GM19023 (cell line): ENCODE measurements around the gene TPST1.
"Not testable (repeated sequence)": the region's sequence is repeated elsewhere in the genome, so short reads cannot be mapped to it uniquely, and the experiment has no call there.

ENCODE experiments used
- ATAC-seq: cut with Tn5 transposase; IDR thresholded peaks from one replicate; pipeline ENCODE4 v1.9.1; 2021; ENCODE audit warnings: mild to moderate bottlenecking, moderate library complexity; ENCODE audit not compliant: unreplicated experiment

TPST1 gene

DNA sequence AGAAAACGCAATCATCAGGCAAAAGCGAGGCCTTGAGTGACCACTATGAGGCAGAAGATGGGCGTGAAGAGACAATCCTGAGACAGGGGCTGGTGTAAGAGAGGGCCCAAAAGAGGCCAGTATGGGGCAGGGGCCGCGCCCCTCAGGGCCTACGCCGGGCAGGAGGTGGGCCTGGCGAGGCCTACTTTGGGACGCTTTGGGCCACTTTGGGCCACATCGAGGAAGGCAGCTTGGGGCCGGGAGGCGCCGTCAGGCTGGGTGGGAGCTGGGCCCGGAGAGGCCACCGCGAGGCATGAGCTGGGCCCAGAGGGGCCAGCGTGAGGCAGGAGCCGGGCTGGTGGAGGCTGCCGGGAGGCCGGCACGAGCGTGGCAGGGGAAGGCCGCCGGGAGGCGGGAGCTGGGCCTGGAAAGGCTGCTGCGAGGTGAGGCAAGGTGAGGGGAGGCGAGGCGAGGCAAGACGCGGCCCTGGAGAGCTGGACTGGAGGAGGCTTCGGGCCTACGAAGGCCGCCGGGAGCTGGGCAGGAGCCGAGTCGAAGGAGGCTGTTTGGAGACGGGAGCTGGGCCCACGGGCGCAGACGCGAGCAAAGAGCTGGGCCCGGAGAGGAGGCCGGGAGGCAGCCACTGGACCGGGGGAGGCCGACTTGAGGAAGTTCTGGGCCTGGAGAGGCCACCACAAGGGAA is 171.3 kb downstream of the TPST1 start:
- no peak for ATAC-seq

DNA sequence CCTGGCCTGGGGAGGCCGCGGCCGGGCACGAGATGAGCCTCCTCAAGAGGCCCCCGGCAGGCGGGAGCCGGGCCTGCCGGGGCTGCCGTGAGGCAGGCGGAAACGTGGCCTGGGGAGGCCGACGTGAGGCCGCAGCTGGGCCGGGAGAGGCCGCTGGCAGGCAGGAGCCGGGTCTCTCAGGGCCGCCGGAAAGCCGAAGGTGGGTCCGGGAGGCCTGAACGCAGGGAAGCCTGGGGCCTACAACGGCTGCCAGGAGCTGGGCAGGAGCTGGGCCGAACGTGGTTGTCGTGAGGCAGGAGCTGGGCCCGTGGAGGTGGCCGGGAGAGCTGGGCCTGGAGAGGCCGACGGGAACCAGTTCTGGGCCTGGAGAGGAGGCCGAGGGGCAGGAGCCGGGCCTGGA is 171.9 kb downstream of the TPST1 start:
- ATAC-seq, result no peak

DNA sequence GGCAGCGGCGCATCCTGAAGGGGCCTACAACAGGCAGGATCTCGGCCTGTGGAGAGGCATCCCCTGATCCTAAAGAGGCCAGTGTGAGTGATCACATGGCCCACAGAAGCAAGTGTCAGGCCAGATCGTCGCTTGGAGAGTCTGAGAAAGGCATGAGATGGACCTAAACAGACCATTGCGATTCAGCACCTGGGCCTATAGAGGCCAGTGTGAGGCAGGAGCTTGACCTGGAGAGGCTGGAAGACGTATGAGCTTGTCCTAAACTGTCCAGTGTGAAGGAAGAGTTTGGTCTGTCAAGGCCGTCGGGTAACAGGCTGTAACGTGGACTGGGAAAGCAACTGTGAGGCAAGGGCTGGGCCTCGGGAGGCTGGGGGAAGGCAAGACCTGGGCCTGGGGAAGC is 172.6 kb downstream of the TPST1 start:
- no peak for ATAC-seq

DNA sequence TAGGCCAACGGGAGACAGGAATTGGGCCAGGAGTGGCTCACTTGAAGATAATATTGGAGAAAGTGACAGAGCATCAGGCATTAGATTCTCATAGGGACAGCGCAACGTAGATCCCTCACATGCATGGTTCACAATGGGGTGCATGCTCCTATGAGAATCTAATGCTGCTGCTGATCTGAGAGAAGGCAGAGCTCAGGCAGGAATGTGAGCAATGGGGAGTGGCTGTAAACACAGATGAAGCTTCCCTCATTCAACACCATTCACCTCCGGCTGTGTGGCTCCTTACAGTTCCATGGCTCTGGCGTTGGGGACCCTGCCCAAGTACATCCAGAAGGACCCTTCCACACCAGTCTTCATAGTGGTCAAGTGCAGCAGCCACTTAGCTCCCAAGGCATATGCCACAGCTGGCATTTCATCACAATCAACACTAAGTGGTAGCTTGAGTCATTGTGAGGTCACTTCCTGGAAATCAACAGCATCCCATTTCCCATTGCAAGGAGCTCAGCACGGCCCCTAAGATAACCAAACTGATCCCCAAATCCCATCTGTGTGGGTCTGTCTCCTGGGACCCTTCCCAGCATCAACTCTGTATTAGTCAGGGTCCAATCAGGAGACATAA is 174.5 kb downstream of the TPST1 start:
- ATAC-seq, result no peak

DNA sequence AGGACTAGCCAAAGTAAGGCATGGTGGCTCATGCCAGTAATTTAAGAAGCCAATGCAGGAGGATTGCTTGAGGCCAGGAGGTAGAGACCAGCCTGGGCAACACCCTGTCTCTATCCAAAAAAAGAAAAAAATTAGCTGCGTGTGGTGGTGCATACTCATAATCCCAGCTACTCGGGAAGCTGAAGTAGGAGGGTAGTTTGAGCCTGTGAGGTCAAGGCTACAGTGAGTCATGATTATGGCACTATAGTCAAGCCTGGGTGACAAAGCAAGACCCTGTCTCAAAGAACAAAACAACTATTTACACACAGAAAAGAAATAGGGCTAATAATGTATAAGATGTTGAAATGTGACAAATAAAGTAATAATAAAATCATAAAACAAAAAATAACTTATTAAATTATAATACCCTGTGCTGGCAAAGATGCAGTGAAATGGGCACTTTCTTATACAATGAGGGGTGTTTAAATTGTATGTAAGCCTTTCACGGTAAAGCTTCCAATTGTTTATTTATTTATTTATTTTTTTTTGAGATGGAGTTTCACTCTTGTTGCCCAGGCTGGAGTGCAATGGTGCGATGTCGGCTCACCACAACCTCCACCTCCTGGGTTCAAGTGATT is 175.2 kb downstream of the TPST1 start:
- no peak for ATAC-seq

DNA sequence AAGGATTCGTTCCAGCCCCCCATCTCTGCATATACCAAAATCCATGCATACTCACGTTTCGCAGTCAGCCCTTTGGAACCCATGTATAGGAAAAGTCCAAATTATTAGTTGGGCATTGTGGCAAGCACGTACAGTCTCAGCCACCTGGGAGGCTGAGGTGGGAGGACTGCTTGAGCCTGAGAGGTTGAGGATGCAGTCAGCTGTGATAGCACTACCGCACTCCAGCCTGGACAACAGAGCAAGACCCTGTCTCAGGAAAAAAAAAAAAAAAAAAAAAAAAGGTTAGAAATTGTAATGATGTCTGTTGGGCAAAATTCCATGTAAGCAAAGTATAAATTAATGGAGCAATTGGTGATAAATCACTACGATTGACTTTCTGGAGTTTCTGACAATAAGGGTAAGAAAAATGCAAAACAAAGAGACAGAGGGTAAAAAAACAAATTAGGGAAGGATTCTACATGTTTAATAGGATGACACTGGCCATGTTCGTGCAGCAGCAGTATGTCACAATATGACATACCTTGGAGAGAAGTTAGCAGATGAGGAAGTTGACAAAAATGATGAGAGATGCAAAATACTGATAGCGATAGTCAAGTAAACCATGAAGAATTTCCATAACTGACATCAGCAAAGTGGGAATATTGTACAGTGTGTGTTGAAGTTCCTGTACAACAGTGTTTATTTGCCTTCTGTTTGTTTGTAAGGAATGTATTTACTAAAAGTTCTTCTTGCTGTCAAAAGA is 177.2 kb downstream of the TPST1 start:
- ATAC-seq, result not testable (repeated sequence)

DNA sequence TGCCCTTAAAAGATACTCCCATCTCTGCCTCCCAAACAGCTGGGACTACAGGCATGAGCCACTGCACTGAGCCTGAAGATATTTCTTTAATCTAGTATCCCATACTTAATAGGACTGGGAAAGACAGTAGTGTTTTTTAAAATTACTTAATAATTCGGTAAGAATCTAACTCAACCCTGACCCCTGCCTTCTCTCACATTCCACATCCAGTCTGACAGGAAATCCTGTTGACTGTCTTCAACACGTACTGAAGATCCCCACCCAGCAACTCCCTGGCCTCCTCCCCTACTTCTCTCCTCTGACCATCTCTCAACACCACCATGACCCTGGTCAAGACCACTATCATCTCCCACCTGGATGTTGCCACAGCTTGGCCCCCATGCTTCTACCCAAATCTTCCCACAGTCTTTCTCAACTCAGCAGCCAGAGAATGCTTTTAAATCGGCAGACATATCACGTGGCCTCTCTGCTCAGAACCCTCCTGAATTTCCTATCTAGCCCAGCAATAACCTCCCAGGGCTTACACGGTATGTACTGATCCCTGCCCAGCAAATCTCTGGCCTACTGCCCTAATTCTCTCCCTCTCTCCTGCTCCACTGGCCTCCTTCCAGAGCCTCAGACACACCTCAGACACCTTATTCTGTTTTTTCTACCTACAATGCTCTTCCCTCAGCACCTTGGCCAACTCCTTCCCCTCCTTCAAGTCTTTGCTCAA is 180.2 kb downstream of the TPST1 start:
- not testable (repeated sequence) for ATAC-seq

DNA sequence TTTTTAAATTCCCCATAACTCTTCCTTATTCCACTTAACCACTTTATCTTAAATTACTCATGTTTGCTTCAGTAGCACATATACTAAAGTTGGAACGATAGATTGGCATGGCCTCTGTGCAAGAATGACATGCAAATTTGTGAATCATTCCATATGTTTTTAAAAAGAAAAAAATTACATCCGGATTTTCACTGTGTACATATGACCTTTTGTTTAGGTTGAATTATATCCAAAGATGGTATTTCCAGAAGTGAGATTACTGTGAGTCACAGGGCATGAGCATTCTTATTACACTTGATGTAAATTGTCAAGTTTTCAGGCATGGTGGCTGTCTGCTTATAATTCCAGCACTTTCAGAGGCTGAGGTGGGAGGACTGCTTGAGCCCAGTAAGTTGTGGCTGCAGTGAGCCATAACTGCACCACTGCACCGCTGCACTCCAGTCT is 190.0 kb downstream of the TPST1 start:
- not testable (repeated sequence) for ATAC-seq

DNA sequence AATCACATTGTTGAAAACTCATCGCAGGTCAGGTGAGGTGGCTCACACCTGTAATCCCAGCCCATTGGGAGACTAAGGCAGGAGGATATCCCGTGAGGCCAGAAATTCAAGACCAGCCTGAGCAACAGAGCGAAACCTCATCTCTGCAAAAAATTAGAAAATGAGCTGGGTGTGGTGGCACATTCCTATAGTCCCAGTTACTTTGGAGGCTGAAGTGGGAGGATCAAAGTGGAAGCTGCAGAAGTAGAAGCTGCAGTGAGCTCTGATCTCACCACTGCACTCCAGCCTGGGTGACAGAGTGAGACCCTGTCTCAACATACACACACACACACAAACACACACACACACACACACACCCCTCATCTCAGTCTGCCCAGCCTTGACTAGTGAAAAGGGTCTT is 190.9 kb downstream of the TPST1 start:
- ATAC-seq, result not testable (repeated sequence)

DNA sequence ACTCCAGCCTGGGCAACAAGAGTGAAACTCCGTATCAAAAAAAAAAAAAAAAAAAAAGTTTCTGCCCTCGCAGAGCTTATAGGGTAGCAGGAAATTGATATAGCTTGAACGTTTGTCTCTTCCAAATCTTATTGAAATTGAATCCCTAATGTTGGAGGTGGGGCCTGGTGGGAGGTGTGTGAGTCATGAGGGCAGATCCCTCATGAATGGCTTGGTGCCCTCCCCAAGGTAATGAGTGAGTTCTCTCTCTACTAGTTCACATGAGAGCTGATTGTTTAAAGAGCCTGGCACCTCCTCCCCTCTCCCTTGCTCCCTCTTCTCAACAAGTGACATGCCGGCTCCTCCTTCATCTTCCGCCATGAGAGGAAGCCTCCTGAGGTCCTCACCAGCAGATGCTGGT is 193.7 kb downstream of the TPST1 start:
- ATAC-seq, result not testable (repeated sequence)

DNA sequence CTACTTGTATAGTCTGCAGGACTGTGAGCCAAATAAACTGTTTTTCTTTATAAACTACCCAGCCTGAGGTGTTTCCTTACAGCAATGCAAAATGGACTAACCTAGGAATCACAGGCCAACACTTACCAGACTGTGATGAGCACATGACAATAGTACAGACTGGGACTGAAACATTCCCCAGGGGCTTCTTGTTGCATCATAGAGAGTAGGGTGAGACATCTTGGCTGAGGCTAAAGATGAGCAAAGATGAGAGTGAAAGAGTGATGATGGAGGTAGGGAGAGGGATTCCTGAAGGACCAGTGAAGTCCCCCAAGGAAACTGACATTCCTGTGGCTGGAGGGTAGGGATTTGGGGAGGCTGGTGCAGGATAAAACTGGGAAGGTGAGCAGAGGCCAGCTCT is 194.4 kb downstream of the TPST1 start:
- no peak for ATAC-seq

DNA sequence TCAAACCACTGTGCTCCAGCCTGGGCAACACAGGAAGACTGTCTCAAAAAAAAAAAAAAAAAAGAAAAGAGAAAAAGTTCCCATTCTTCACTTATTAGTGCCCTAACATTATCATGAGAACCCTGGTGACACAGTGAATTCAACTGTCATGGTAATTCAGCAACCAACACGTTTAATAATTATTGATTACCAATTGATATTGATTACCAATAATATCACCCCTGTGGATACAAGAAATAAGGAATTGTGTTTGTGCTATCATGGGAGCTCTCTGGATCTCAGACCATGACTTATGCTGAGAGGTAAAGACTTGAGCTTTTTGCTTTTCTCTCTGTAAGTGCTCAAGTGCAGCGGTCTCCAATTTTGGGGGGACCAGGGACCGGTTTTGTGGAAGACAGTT is 195.3 kb downstream of the TPST1 start:
- ATAC-seq, result no peak

DNA sequence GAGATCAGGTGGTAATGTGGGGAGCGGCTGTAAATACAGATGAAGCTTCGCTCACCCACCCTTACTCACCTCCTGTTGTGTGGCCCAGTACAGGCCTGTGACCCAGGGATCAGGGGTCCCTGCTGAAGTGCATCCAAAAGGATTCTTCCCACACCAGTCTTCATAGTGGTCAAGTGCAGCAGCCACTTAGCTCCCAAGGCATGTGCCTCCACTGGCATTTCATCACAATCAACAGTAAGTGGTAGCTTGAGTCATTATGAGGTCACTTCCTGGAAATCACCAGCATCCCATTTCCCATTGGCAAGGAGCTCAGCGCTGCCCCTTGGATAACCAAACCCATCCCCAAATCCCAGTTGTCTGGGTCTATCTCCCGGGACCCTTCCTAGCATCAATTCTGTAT is 196.0 kb downstream of the TPST1 start:
- not testable (repeated sequence) for ATAC-seq

DNA sequence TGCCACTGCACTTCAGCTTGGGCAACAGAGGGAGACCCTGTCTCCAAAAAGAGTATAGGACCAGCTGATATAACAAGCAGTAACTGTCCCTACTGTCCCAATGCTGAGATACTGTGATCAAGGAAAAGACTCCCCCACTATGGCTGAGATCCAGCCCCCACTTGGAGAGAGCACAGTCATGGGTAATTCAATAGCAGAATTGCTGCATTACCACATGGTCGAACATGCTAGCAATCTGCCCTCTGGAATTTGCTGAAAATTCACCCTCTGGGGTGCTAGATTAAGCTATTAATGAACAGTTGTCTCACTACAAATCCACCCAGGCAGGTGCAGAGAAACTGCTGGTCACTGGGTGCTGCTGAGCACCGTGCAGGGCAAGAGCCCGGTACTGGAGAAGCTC is 196.8 kb downstream of the TPST1 start:
- not testable (repeated sequence) for ATAC-seq

DNA sequence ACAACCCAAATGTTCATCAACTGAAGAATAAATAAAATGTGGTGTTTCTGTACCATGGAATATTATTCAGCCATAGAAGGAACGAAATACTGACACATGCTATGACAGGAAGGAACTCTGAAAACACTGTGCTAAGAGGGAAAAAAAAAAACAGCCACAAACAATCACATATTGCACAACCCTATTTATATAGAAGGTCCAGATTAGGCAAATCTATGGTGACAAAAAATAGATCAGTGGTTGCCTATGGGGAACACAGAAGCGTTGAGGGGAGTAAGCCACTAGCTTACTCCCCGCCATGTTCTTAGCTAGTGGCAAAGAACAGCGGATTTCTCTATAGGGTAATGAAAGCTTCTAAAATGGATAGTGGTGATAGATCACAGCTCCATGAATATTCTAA is 198.4 kb downstream of the TPST1 start:
- ATAC-seq, result no peak

DNA sequence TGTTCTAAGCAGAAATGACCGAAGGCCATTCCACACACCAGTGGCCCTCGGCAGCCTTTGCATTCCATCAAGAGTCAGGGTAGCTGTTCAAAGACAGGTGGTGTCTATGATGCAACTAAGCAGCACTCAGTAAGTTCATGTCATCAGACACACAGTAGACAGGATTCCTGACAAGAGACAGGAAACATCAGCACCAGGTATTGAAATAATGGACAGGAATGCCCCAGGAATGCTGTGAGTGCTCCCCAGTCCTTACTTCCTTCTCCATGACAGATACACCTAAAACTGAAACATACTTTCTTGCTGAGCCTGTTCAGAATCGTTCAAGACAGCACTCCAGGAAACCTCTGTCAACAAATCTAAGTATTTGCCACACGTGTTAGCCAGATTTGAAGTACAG is 204.4 kb downstream of the TPST1 start:
- no peak for ATAC-seq
